ENCODE measurements around the gene DAGLA. TPM values are rescaled to one million over a fixed set of nuclear protein-coding genes. Genes with fewer than 3 reads are reported as not detected.

The DAGLA gene
- total RNA-seq, 3 donors from 2014 or later (not counting 1 experiment from before 2014, with no cell fraction given), result 0.18 to 0.48 (median 0.38) TPM

DNA sequence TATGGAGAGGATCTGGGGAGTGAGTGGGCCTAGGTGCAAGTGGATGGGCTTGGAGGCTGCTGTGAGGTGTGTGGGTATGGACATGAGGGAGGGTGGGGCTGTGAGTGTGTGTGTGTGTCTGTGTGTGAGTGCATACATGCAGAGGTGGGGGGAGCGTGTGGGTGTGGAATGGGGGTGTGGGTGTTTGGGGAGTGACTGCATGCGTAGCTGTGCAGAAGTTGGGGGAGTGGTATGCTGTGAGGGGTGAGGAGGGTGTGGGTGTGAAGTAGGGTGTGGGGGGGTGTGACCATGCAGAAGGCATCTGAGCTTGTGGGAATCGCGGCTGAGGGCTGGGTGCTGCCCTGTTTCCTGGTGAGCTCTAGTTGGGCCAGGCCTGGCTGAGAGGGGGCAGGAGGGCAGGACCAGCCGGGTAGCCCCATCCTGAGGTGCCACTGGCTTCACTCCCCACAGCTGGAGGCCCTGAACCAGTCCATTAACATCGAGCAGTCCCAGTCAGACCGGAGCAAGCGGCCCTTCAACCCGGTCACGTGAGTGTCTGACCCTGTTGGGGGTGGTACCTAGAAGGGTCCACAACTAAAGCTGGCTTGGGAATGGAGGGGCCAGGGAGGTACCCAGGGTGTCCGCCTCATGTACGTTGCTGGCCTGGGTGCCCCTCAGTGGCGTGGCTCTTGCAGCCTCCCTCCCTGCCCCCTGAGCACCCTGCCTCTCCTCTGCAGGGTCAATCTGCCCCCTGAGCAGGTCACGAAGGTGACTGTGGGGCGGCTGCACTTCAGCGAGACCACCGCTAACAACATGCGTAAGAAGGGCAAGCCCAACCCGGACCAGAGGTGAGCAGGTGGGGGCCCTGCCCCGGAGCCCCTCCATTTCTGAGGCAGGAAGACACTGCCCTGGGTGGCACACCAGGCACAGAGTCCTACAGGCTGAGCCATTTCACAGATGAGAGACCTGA lies 95.7 kb downstream of the DAGLA start:
- H3K4me3 ChIP-seq (ENCODE audit: low read length), result no peak overlapping the region
- peak; percentile 32 to 38 for DNase-seq
- no peaks in the 10 kb centered on the region for H3K27me3 Mint-ChIP-seq (ENCODE audit: low read depth in 2 of 2)
- H3K4me1 ChIP-seq (ENCODE audit: control insufficient read depth, insufficient read depth, low read length), result peaks cover 45% of the 10 kb centered on the region
- WGBS (ENCODE audit: insufficient coverage), result 79% methylated on average over 20 of the region's 20 CpGs
- H3K4me1 Mint-ChIP-seq, result peaks cover 13 to 28% of the 10 kb centered on the region in 2 donors
- TF ChIP-seq, protein P1, sequence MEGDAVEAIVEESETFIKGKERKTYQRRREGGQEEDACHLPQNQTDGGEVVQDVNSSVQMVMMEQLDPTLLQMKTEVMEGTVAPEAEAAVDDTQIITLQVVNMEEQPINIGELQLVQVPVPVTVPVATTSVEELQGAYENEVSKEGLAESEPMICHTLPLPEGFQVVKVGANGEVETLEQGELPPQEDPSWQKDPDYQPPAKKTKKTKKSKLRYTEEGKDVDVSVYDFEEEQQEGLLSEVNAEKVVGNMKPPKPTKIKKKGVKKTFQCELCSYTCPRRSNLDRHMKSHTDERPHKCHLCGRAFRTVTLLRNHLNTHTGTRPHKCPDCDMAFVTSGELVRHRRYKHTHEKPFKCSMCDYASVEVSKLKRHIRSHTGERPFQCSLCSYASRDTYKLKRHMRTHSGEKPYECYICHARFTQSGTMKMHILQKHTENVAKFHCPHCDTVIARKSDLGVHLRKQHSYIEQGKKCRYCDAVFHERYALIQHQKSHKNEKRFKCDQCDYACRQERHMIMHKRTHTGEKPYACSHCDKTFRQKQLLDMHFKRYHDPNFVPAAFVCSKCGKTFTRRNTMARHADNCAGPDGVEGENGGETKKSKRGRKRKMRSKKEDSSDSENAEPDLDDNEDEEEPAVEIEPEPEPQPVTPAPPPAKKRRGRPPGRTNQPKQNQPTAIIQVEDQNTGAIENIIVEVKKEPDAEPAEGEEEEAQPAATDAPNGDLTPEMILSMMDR (IDR thresholded peaks at IDR 0.05), result no peak
- H3K36me3 Mint-ChIP-seq, result no peaks in the 10 kb centered on the region
- H3K4me3 Mint-ChIP-seq, result peak overlapping the region; percentile 69
- no peaks in the 10 kb centered on the region for H3K27me3 ChIP-seq (ENCODE audit: control insufficient read depth, insufficient read depth, low read length)
- no peaks in the 10 kb centered on the region for H3K9me3 ChIP-seq (ENCODE audit: control insufficient read depth, insufficient read depth, low read length)
- intact Hi-C loops (cut with micrococcal nuclease), result loop anchor here (2.0 kb wide), 1 partner anchor 29 kb away; no protein-coding TSS in a partner anchor
- no peaks in the 10 kb centered on the region for H3K9me3 Mint-ChIP-seq
- H3K36me3 ChIP-seq (ENCODE audit: control insufficient read depth, insufficient read depth, low read length), result no peaks in the 10 kb centered on the region
- peak overlapping the region; percentile 56 to 85 for H3K27ac Mint-ChIP-seq
- peak; percentile 45 to 63 (median 47) for ATAC-seq
- no peak overlapping the region for H3K27ac ChIP-seq (ENCODE audit: low read length)

GRCh38 chr11:61776561-61777075 lies 96.4 kb downstream of the DAGLA start:
- Histone ChIP-seq H3K4me3 (ENCODE audit: low read length) (no peak overlapping the region), H3K4me1 (ENCODE audit: control insufficient read depth, insufficient read depth, low read length) (peaks cover 42% of the 10 kb centered on the region), H3K36me3 (ENCODE audit: control insufficient read depth, insufficient read depth, low read length) (no peaks in the 10 kb centered on the region), H3K27me3 (ENCODE audit: control insufficient read depth, insufficient read depth, low read length) (no peaks in the 10 kb centered on the region), H3K9me3 (ENCODE audit: control insufficient read depth, insufficient read depth, low read length) (no peaks in the 10 kb centered on the region), H3K27ac (ENCODE audit: low read length) (no peak overlapping the region)
- peak overlapping the region; percentile 69 for H3K4me3 Mint-ChIP-seq
- peak overlapping the region; percentile 56 to 85 for H3K27ac Mint-ChIP-seq
- ATAC-seq, result peak; percentile 55 to 67 (median 60)
- peaks cover 13 to 28% of the 10 kb centered on the region in 2 donors for H3K4me1 Mint-ChIP-seq
- WGBS (ENCODE audit: insufficient coverage), result 65% methylated on average over 9 of the region's 9 CpGs
- H3K36me3 Mint-ChIP-seq, result no peaks in the 10 kb centered on the region
- H3K27me3 Mint-ChIP-seq (ENCODE audit: low read depth in 2 of 2), result no peaks in the 10 kb centered on the region
- TF ChIP-seq, protein P1 (IDR thresholded peaks at IDR 0.05), result peak; percentile 70
- peak; percentile 55 to 71 for DNase-seq
- H3K9me3 Mint-ChIP-seq, result no peaks in the 10 kb centered on the region
- intact Hi-C loops (cut with micrococcal nuclease), result loop anchor here (2.0 kb wide), 1 partner anchor 30 kb away; no protein-coding TSS in a partner anchor

DNA sequence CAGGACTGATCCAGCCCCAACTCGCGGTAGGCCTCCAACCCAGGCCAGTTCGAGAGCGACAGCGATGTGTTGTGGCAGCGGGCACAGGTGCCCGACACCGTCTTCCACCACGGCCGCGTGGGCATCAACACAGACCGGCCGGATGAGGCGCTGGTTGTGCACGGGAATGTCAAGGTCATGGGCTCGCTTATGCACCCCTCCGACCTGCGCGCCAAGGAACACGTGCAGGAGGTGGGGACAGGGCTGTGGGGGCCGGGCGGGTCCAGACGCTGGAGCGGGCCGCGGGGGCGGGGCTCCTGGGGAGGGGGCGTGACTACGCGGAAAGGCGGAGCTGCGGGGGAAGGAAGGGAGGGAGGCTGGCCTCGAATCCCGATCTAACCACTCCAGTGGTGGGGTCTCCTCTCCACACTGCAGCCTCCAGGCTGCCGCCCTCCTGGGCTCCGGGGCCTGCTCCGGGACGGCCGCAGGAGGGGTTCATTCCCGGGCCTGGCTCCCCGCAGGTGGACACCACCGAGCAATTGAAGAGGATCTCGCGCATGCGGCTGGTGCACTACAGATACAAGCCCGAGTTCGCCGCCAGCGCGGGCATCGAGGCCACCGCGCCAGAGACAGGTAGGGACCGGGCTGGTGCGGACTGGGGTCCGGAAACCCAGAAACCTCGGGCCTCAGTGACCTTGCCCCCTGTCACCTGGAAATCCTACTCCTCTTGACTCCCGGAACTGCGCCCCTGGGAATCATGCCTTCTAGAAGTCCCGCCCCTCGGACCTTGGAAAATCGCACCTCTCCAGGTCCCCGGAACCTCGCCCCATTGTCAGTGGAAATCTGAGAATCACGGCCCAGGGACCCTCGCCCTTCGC lies 97.3 kb downstream of the DAGLA start:
- intact Hi-C loops (cut with micrococcal nuclease), result loop anchor here (2.0 kb wide), 1 partner anchor 31 kb away; no protein-coding TSS in a partner anchor
- H3K9me3 Mint-ChIP-seq, result no peaks in the 10 kb centered on the region
- peaks cover 37% of the 10 kb centered on the region for H3K4me1 ChIP-seq (ENCODE audit: control insufficient read depth, insufficient read depth, low read length)
- no peaks in the 10 kb centered on the region for H3K27me3 ChIP-seq (ENCODE audit: control insufficient read depth, insufficient read depth, low read length)
- no peak overlapping the region for H3K27ac ChIP-seq (ENCODE audit: low read length)
- peak overlapping the region; percentile 69 for H3K4me3 Mint-ChIP-seq
- no peak overlapping the region for H3K27ac Mint-ChIP-seq
- H3K27me3 Mint-ChIP-seq (ENCODE audit: low read depth in 2 of 2), result no peaks in the 10 kb centered on the region
- peak overlapping the region; percentile 18 for H3K4me3 ChIP-seq (ENCODE audit: low read length)
- H3K36me3 ChIP-seq (ENCODE audit: control insufficient read depth, insufficient read depth, low read length), result no peaks in the 10 kb centered on the region
- TF ChIP-seq, protein P1 (IDR thresholded peaks at IDR 0.05), result no peak
- 26% methylated on average over 67 of the region's 67 CpGs for WGBS (ENCODE audit: insufficient coverage)
- H3K36me3 Mint-ChIP-seq, result no peaks in the 10 kb centered on the region
- peaks cover 13 to 28% of the 10 kb centered on the region in 2 donors for H3K4me1 Mint-ChIP-seq
- no peaks in the 10 kb centered on the region for H3K9me3 ChIP-seq (ENCODE audit: control insufficient read depth, insufficient read depth, low read length)
- DNase-seq (peak; percentile 64 to 69), ATAC-seq (peak; percentile 68 to 74 (median 73))

Measured in natural killer cell (primary cell).